ENCODE measurements around the gene THBS4.

Gene THBS4

DNA sequence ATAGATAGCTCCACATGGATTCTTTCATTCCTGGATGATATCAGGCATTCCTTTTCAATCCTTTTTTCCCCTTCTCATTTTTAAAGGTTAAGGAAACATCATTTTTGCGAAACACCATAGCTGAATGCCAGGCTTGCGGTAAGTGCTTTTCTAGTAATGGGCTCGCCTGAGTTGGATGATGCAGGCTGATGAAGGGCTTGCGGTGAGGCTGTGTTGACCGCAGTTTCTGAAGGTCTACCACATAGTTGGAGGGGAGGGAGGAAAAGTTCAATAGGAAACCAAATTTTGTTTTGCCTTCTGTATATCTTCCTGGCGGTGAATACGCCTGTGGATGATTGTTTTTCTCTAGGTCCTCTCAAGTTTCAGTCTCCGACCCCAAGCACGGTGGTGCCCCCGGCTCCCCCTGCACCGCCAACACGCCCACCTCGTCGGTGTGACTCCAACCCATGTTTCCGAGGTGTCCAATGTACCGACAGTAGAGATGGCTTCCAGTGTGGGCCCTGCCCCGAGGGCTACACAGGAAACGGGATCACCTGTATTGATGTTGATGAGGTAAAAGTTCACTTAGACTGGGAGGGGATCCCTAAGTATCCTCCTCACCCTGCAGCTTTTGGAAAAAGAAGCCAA lies 24.3 kb downstream of the THBS4 start:
- TF ChIP-seq, protein P1, sequence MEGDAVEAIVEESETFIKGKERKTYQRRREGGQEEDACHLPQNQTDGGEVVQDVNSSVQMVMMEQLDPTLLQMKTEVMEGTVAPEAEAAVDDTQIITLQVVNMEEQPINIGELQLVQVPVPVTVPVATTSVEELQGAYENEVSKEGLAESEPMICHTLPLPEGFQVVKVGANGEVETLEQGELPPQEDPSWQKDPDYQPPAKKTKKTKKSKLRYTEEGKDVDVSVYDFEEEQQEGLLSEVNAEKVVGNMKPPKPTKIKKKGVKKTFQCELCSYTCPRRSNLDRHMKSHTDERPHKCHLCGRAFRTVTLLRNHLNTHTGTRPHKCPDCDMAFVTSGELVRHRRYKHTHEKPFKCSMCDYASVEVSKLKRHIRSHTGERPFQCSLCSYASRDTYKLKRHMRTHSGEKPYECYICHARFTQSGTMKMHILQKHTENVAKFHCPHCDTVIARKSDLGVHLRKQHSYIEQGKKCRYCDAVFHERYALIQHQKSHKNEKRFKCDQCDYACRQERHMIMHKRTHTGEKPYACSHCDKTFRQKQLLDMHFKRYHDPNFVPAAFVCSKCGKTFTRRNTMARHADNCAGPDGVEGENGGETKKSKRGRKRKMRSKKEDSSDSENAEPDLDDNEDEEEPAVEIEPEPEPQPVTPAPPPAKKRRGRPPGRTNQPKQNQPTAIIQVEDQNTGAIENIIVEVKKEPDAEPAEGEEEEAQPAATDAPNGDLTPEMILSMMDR (IDR thresholded peaks at IDR 0.05; ENCODE audit: low read depth, low read length) = no peak
- H3K4me3 ChIP-seq (ENCODE audit: low read depth, low read length) = no peak overlapping the region

DNA sequence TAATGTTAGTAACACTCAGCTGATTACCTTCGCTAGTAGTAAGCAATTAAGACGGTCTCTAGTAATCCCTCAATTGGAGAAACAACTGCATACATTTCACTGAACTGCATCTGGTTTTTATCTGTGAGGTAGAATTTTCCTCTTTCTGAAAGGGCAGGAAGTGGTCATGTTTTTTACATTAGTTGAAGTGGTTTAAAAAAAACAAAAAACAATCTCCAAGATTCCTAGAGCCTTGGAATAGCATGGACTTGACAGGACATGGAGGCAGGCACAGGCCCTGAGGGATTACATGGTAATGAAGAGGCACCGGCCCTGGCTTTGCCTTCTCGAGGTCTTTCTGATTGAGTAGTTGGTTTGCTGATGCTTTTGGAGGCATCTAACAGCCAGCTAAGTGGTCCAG lies 25.8 kb downstream of the THBS4 start:
- no peak overlapping the region for H3K4me3 ChIP-seq (ENCODE audit: low read depth, low read length)
- TF ChIP-seq, protein P1 (IDR thresholded peaks at IDR 0.05; ENCODE audit: low read depth, low read length) = no peak

DNA sequence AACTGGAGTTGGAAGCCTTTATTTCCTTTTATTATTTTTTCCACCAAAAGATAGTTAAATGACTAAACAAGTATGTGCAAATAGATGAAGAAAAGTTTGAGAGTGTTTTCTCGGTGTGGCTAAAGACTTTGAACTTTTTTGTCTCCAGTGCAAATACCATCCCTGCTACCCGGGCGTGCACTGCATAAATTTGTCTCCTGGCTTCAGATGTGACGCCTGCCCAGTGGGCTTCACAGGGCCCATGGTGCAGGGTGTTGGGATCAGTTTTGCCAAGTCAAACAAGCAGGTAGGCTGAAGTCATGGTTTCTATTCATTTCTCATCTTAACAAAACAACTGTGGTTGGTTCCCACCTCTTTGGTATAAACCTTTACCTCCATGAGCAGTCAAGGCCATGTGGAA lies 26.4 kb downstream of the THBS4 start:
- H3K4me3 ChIP-seq (ENCODE audit: low read depth, low read length) = no peak overlapping the region
- TF ChIP-seq, protein P1 (IDR thresholded peaks at IDR 0.05; ENCODE audit: low read depth, low read length) = no peak

GRCh38 chr5:80064124-80064523 lies 29.0 kb downstream of the THBS4 start:
- TF ChIP-seq, protein P1 (IDR thresholded peaks at IDR 0.05; ENCODE audit: low read depth, low read length) = no peak
- no peak overlapping the region for H3K4me3 ChIP-seq (ENCODE audit: low read depth, low read length)

DNA sequence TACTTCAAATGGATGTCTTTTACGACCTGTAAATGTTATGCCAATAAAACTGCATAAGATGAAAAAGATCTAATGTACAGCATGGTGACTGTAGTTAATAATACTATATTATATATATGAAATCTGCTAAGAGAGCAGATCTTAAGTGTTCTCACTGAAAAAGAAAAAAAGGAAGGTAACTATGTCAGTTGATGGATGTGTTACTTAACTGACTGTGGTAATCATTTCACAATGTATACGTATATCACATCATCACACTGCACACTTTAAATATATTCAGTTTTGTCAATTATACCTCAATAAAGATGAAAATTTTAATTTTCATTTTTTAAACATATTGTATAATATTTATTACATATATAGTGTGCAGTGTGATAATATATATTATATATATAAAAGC lies 31.9 kb downstream of the THBS4 start:
- TF ChIP-seq, protein P1 (IDR thresholded peaks at IDR 0.05; ENCODE audit: low read depth, low read length) = no peak
- no peak overlapping the region for H3K4me3 ChIP-seq (ENCODE audit: low read depth, low read length)

- TF ChIP-seq, protein P1 (IDR thresholded peaks at IDR 0.05; ENCODE audit: low read depth, low read length) = no peak
- no peak overlapping the region for H3K4me3 ChIP-seq (ENCODE audit: low read depth, low read length)
Measured at GRCh38 chr5:80067531-80068245, 32.5 kb downstream of the THBS4 start.

- TF ChIP-seq, protein P1 (IDR thresholded peaks at IDR 0.05; ENCODE audit: low read depth, low read length) = no peak
- no peak overlapping the region for H3K4me3 ChIP-seq (ENCODE audit: low read depth, low read length)
Measured at GRCh38 chr5:80068246-80068636, 33.1 kb downstream of the THBS4 start.

All from WI38 (cell line).